SK-N-SH treated with all-trans-retinoic acid at 6 μM for 48 hours (cell line): Measurements from ENCODE around the gene AOPEP.

Experiments used
- ATAC-seq: fragments of 200-7000 bp; cut with Tn5 transposase; 3 replicates; pipeline ENCODE4 v1.9.1; 2020; ENCODE audit warnings: mild to moderate bottlenecking, moderate library complexity
- ARNTL ChIP-seq: fragments of 450-650 bp; formaldehyde crosslinking; IDR thresholded peaks from 2 replicates; pipeline ENCODE4 v1.5.0; 2020; ENCODE audit warnings: low read depth, mild to moderate bottlenecking, moderate library complexity, borderline replicate concordance
- BACH2 ChIP-seq: fragments of 250-450 bp; sonication (Bioruptor Pico); IDR thresholded peaks from 2 replicates; pipeline ENCODE4 v1.9.0; 2021; ENCODE audit warnings: mild to moderate bottlenecking, borderline replicate concordance
- CSDC2 ChIP-seq: fragments of 250-450 bp; sonication (Bioruptor Pico); IDR thresholded peaks from 2 replicates; pipeline ENCODE4 v1.5.0; 2020; ENCODE audit warnings: mild to moderate bottlenecking, moderate library complexity
- ESRRG ChIP-seq: fragments of 250-450 bp; sonication (Bioruptor Pico); IDR thresholded peaks from 2 replicates; pipeline ENCODE4 v1.6.1; 2021; ENCODE audit warnings: mild to moderate bottlenecking
- GLIS3 ChIP-seq: fragments of 250-450 bp; sonication (Bioruptor Pico); IDR thresholded peaks from 2 replicates; pipeline ENCODE4 v1.5.0; 2020; ENCODE audit warnings: mild to moderate bottlenecking, moderate library complexity
- ISL1 ChIP-seq: fragments of 250-450 bp; sonication (Bioruptor Pico); IDR thresholded peaks from 2 replicates; pipeline ENCODE4 v2.1.2; 2022; ENCODE audit warnings: mild to moderate bottlenecking, moderate library complexity
- OSR1 ChIP-seq: fragments of 250-450 bp; sonication (Bioruptor Pico); IDR thresholded peaks from 2 replicates; pipeline ENCODE4 v1.8.0; 2022; ENCODE audit warnings: moderate library complexity, mild to moderate bottlenecking, inconsistent platforms
- PPARA ChIP-seq: fragments of 250-450 bp; sonication (Bioruptor Pico); IDR thresholded peaks from 2 replicates; pipeline ENCODE4 v1.5.0; 2020; ENCODE audit warnings: mild to moderate bottlenecking, borderline replicate concordance
- RARB ChIP-seq: fragments of 250-450 bp; sonication (Bioruptor Pico); IDR thresholded peaks from 2 replicates; pipeline ENCODE4 v1.8.0; 2021; ENCODE audit warnings: mild to moderate bottlenecking, moderate library complexity
- SNAI2 ChIP-seq: fragments of 250-450 bp; sonication (Bioruptor Pico); IDR thresholded peaks from 2 replicates; pipeline ENCODE4 v1.5.0; 2020; ENCODE audit warnings: mild to moderate bottlenecking, moderate library complexity
- TCF4 ChIP-seq: fragments of 250-450 bp; sonication (Bioruptor Pico); IDR thresholded peaks from 2 replicates; pipeline ENCODE4 v1.8.0; 2021; ENCODE audit warnings: mild to moderate bottlenecking, moderate library complexity, borderline replicate concordance
- TOX ChIP-seq: fragments of 250-450 bp; sonication (Bioruptor Pico); IDR thresholded peaks from 2 replicates; pipeline ENCODE4 v1.8.0; 2021; ENCODE audit warnings: mild to moderate bottlenecking, moderate library complexity, borderline replicate concordance
- ZC3H10 ChIP-seq: fragments of 250-450 bp; sonication (Bioruptor Pico); IDR thresholded peaks from 2 replicates; pipeline ENCODE4 v1.5.1; 2021; ENCODE audit warnings: mild to moderate bottlenecking, moderate library complexity
- ZFP30 ChIP-seq: fragments of 450-650 bp; formaldehyde crosslinking; IDR thresholded peaks from 2 replicates; pipeline ENCODE4 v1.5.0; 2022; ENCODE audit warnings: mild to moderate bottlenecking, moderate library complexity
- ZNF565 ChIP-seq: fragments of 450-650 bp; formaldehyde crosslinking; conservative IDR thresholded peaks from 2 replicates; pipeline ENCODE4 v1.5.0; 2020; ENCODE audit warnings: low read depth, mild to moderate bottlenecking, moderate library complexity
- ZNF70 ChIP-seq: fragments of 450-650 bp; formaldehyde crosslinking; IDR thresholded peaks from 2 replicates; pipeline ENCODE4 v1.5.0; 2020; ENCODE audit warnings: mild to moderate bottlenecking, moderate library complexity
- ZNF8 ChIP-seq: fragments of 450-650 bp; formaldehyde crosslinking; IDR thresholded peaks from 2 replicates; pipeline ENCODE4 v1.5.0; 2020; ENCODE audit warnings: mild to moderate bottlenecking, moderate library complexity
- TF ChIP-seq, protein P1 (sequence below): fragments of 250-450 bp; sonication (Bioruptor Pico); IDR thresholded peaks from 2 replicates; pipeline ENCODE4 v1.5.1; 2020; ENCODE audit warnings: low read depth, mild to moderate bottlenecking, moderate library complexity
- TF ChIP-seq, protein P2 (sequence below): fragments of 250-450 bp; sonication (Bioruptor Pico); IDR thresholded peaks from 2 replicates; pipeline ENCODE4 v1.5.1; 2021; ENCODE audit warnings: mild to moderate bottlenecking, moderate library complexity
- TF ChIP-seq, protein P3 (sequence below): fragments of 250-450 bp; sonication (Bioruptor Pico); IDR thresholded peaks from 2 replicates; pipeline ENCODE4 v1.8.0; 2021; ENCODE audit warnings: low read depth, mild to moderate bottlenecking, moderate library complexity, borderline replicate concordance
- TF ChIP-seq, protein P4 (sequence below): fragments of 250-450 bp; sonication (Bioruptor Pico); IDR thresholded peaks from 2 replicates; pipeline ENCODE4 v1.8.0; 2020; ENCODE audit warnings: mild to moderate bottlenecking, moderate library complexity, borderline replicate concordance

AOPEP gene

DNA sequence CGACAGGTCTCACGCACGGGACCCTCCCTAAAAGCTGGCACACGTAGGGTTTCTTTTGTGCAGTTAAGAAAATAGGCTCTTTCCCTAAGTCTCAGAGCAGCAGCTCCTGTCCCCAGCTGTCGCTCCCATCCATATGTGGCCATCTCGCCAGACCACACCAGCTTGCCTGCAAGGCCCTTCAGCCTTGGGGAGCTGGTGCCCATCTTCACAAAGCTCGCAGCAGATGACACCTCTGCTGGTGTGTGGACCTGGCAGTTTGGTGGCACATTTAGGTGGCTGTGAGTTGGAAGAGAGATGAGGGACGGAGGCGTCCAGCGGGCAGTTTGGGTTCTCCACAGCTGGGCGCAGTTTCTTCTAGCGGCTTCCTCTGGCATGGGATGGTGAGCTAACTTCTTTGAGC is 352.0 kb downstream of the AOPEP start:
- no peak for TF ChIP-seq BACH2
- ATAC-seq: no peak

DNA sequence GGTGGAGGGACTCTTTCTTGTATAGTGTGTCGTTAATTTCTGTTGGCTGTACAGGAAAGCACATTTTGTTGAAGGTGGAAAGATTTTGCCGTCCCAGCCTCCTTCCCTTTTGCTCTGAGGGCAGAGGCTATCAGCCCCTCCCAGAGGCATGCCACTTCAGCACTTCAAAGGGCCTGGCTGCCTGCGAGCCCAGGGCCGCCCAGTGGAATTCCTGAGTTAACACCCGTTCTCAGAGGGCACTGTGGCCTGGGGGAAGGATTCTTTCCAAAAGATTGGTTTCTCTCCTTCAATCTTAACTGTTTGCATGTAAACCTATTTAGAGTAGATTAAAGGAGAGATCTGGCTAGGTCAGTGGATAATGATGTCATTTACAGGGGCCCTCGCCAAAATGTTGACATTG is 352.4 kb downstream of the AOPEP start:
- TF ChIP-seq, protein P1, sequence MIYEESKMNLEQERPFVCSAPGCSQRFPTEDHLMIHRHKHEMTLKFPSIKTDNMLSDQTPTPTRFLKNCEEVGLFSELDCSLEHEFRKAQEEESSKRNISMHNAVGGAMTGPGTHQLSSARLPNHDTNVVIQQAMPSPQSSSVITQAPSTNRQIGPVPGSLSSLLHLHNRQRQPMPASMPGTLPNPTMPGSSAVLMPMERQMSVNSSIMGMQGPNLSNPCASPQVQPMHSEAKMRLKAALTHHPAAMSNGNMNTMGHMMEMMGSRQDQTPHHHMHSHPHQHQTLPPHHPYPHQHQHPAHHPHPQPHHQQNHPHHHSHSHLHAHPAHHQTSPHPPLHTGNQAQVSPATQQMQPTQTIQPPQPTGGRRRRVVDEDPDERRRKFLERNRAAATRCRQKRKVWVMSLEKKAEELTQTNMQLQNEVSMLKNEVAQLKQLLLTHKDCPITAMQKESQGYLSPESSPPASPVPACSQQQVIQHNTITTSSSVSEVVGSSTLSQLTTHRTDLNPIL: no peak
- peak; percentile 2; the same call in 1 of the 3 replicates for ATAC-seq

DNA sequence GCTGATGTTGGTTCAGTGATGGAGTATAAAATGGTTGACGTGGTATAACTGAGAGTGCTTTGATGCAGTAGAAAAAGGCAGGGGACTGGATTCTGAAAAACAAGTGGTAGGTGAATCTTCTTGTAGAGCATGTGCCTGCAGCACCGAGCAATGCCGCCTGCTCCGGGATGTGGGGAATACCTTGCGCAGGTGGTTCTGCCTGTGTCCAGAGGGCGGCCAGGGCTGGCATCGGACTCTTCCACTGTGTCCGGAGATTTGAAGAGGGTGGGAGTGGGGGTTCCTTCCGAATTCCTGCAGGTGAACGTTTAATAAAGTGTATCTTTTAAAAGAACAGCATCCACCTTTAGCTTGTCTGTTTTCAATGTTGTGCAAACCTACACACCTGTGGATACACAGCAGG is 353.0 kb downstream of the AOPEP start:
- ATAC-seq: no peak

DNA sequence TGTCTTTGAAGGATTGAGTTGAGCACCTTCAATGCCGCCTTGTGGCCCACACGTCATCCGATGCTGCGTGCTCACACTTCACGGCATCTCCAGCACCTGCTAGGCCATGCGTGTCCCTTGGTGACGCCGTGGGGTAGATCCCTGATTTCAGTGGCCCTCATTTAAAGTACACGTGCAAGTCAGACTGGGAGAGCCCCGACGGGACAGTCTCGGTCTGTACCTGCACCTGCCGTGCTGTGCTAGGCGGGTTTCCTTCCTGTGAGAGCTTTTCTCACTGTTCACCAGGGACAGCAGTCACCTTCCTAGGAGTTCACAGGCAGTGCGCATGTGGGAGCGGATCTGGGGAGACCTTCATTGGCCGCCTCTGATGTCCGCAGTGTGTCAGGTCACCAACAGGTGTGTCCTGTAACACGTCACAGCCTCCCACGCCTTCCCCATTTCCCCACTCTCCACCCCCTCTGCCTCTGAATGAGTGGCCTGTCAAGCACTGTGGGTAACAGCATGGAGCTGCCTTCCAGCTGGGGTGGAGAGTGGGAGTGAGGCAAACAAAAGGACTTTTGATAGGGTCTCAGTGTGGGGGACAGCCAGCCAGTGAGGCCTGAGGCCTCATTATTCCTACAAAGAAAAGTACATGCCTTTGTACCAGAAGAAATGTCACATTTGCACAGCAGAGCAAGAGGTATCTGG is 354.6 kb downstream of the AOPEP start:
- ATAC-seq: no peak
- TF ChIP-seq TOX (no peak), BACH2 (no peak), ARNTL (CRISPR knock-in tag) (no peak), ISL1 (CRISPR knock-in tag) (no peak), ZNF565 (CRISPR knock-in tag) (no peak), TCF4 (CRISPR knock-in tag) (no peak), OSR1 (no peak), ZNF8 (CRISPR knock-in tag) (no peak), ZC3H10 (no peak), RARB (CRISPR knock-in tag) (no peak), ZFP30 (CRISPR knock-in tag) (no peak), PPARA (no peak), CSDC2 (CRISPR knock-in tag) (no peak), SNAI2 (CRISPR knock-in tag) (no peak)
- TF ChIP-seq, protein P2, sequence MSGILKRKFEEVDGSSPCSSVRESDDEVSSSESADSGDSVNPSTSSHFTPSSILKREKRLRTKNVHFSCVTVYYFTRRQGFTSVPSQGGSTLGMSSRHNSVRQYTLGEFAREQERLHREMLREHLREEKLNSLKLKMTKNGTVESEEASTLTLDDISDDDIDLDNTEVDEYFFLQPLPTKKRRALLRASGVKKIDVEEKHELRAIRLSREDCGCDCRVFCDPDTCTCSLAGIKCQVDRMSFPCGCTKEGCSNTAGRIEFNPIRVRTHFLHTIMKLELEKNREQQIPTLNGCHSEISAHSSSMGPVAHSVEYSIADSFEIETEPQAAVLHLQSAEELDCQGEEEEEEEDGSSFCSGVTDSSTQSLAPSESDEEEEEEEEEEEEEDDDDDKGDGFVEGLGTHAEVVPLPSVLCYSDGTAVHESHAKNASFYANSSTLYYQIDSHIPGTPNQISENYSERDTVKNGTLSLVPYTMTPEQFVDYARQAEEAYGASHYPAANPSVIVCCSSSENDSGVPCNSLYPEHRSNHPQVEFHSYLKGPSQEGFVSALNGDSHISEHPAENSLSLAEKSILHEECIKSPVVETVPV (CRISPR knock-in tag): no peak
- TF ChIP-seq, protein P1: no peak
- TF ChIP-seq, protein P3, sequence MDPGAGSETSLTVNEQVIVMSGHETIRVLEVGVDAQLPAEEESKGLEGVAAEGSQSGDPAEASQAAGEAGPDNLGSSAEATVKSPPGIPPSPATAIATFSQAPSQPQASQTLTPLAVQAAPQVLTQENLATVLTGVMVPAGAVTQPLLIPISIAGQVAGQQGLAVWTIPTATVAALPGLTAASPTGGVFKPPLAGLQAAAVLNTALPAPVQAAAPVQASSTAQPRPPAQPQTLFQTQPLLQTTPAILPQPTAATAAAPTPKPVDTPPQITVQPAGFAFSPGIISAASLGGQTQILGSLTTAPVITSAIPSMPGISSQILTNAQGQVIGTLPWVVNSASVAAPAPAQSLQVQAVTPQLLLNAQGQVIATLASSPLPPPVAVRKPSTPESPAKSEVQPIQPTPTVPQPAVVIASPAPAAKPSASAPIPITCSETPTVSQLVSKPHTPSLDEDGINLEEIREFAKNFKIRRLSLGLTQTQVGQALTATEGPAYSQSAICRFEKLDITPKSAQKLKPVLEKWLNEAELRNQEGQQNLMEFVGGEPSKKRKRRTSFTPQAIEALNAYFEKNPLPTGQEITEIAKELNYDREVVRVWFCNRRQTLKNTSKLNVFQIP (CRISPR knock-in tag): no peak
- TF ChIP-seq, protein P4, sequence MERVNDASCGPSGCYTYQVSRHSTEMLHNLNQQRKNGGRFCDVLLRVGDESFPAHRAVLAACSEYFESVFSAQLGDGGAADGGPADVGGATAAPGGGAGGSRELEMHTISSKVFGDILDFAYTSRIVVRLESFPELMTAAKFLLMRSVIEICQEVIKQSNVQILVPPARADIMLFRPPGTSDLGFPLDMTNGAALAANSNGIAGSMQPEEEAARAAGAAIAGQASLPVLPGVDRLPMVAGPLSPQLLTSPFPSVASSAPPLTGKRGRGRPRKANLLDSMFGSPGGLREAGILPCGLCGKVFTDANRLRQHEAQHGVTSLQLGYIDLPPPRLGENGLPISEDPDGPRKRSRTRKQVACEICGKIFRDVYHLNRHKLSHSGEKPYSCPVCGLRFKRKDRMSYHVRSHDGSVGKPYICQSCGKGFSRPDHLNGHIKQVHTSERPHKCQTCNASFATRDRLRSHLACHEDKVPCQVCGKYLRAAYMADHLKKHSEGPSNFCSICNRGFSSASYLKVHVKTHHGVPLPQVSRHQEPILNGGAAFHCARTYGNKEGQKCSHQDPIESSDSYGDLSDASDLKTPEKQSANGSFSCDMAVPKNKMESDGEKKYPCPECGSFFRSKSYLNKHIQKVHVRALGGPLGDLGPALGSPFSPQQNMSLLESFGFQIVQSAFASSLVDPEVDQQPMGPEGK (CRISPR knock-in tag): no peak

More for the DNA sequence above, 353.0 kb downstream of the AOPEP start:
- TF ChIP-seq, protein P3 (CRISPR knock-in tag): no peak
- TF ChIP-seq RARB (CRISPR knock-in tag): no peak
- no peak for TF ChIP-seq CSDC2 (CRISPR knock-in tag)
- TF ChIP-seq SNAI2 (CRISPR knock-in tag): no peak
- TF ChIP-seq ZNF565 (CRISPR knock-in tag): no peak
- no peak for TF ChIP-seq ISL1 (CRISPR knock-in tag)
- no peak for TF ChIP-seq GLIS3 (CRISPR knock-in tag)
- TF ChIP-seq, protein P1: no peak
- TF ChIP-seq ZNF8 (CRISPR knock-in tag): no peak
- TF ChIP-seq ESRRG (CRISPR knock-in tag): no peak
- TF ChIP-seq TOX: no peak
- TF ChIP-seq PPARA: no peak
- TF ChIP-seq ZNF70 (CRISPR knock-in tag): no peak
